GM23338 (cell line): ENCODE results near the gene LRP1-AS.

Experiments used
- CREB1 ChIP-seq: fragments of 250-450 bp; sonication (Bioruptor Pico); IDR thresholded peaks from 2 replicates; pipeline ENCODE4 v1.5.0; 2020; ENCODE audit warnings: low read depth, mild to moderate bottlenecking, moderate library complexity
- EZH2 ChIP-seq: fragments of 200-600 bp; sonication (generic); IDR thresholded peaks from one replicate; pipeline ENCODE4 v1.8.0; 2017; ENCODE audit warnings: antibody characterized with exemption, mild to moderate bottlenecking, low read depth; ENCODE audit not compliant: unreplicated experiment
- EZH2phosphoT487 ChIP-seq: fragments of 200-600 bp; sonication (generic); IDR thresholded peaks from one replicate; pipeline ENCODE4 v1.8.1; 2018; ENCODE audit warnings: antibody characterized with exemption; ENCODE audit not compliant: unreplicated experiment
- JUNB ChIP-seq: IDR thresholded peaks from one replicate; pipeline ENCODE4 v1.6.1; 2016; ENCODE audit warnings: antibody characterized with exemption; ENCODE audit not compliant: unreplicated experiment
- NANOG ChIP-seq: IDR thresholded peaks from 2 replicates; pipeline ENCODE4 v1.6.1; 2016; ENCODE audit warnings: antibody characterized with exemption, borderline replicate concordance
- POLR2AphosphoS5 ChIP-seq: IDR thresholded peaks from 2 replicates; pipeline ENCODE4 v1.6.1; 2016; ENCODE audit warnings: antibody characterized with exemption, low read depth
- ZNF114 ChIP-seq: fragments of 250-450 bp; sonication (Bioruptor Pico); IDR thresholded peaks from 2 replicates; pipeline ENCODE4 v1.5.0; 2020; ENCODE audit warnings: mild to moderate bottlenecking, moderate library complexity
- ZNF331 ChIP-seq: fragments of 250-450 bp; sonication (Bioruptor Pico); IDR thresholded peaks from 2 replicates; pipeline ENCODE4 v1.5.0; 2020; ENCODE audit warnings: low read depth, mild to moderate bottlenecking, moderate library complexity
- TF ChIP-seq, protein P1 (sequence below): IDR thresholded peaks from one replicate; pipeline ENCODE4 v1.6.1; 2018; ENCODE audit warnings: antibody characterized with exemption; ENCODE audit not compliant: unreplicated experiment
- TF ChIP-seq, protein P2 (sequence below), 2 experiments: fragments of 200-600 bp in 1 of 2; sonication (generic) in 1 of 2; conservative IDR thresholded peaks; 2 replicates each; pipeline versions ENCODE4 v1.5.1 to v1.6.1; 2016 to 2017; ENCODE audit warnings: antibody characterized with exemption in 2 of 2, low read depth in 2 of 2, mild to moderate bottlenecking in 2 of 2, moderate library complexity in 1 of 2
- TF ChIP-seq, protein P3 (sequence below): fragments of 250-450 bp; sonication (Bioruptor Pico); IDR thresholded peaks from 2 replicates; pipeline ENCODE4 v1.5.0; 2020; ENCODE audit warnings: mild to moderate bottlenecking, moderate library complexity
- TF ChIP-seq, protein P4 (sequence below): IDR thresholded peaks from 2 replicates; pipeline ENCODE4 v1.6.1; 2016; ENCODE audit warnings: antibody characterized with exemption

DNA sequence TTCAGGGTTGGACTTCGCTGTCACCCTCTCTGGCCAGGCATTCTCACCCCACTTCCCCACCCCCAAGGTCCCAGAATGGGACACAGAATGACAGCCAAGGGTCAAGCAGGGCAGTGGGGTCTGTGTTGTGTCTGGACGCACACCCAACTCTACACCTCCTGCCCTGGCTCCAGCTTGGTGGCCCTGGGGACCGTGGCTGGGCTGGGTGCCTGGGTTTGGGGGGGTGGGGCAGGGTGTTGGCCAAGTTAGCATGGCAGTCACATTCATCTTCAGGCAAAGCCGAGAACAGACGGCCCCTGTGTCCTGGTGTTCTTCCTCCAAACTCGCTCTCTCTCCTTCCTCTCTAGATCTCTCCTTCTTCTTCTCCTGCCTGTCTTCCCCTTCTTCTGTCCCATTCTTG is 13.5 kb downstream of the LRP1-AS start:
- TF ChIP-seq EZH2 (no peak), CREB1 (no peak), POLR2AphosphoS5 (no peak), EZH2phosphoT487 (no peak), ZNF331 (no peak), JUNB (no peak), NANOG (no peak), ZNF114 (CRISPR knock-in tag) (no peak)
- TF ChIP-seq, protein P1, sequence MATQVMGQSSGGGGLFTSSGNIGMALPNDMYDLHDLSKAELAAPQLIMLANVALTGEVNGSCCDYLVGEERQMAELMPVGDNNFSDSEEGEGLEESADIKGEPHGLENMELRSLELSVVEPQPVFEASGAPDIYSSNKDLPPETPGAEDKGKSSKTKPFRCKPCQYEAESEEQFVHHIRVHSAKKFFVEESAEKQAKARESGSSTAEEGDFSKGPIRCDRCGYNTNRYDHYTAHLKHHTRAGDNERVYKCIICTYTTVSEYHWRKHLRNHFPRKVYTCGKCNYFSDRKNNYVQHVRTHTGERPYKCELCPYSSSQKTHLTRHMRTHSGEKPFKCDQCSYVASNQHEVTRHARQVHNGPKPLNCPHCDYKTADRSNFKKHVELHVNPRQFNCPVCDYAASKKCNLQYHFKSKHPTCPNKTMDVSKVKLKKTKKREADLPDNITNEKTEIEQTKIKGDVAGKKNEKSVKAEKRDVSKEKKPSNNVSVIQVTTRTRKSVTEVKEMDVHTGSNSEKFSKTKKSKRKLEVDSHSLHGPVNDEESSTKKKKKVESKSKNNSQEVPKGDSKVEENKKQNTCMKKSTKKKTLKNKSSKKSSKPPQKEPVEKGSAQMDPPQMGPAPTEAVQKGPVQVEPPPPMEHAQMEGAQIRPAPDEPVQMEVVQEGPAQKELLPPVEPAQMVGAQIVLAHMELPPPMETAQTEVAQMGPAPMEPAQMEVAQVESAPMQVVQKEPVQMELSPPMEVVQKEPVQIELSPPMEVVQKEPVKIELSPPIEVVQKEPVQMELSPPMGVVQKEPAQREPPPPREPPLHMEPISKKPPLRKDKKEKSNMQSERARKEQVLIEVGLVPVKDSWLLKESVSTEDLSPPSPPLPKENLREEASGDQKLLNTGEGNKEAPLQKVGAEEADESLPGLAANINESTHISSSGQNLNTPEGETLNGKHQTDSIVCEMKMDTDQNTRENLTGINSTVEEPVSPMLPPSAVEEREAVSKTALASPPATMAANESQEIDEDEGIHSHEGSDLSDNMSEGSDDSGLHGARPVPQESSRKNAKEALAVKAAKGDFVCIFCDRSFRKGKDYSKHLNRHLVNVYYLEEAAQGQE = no peak
- TF ChIP-seq, protein P2, sequence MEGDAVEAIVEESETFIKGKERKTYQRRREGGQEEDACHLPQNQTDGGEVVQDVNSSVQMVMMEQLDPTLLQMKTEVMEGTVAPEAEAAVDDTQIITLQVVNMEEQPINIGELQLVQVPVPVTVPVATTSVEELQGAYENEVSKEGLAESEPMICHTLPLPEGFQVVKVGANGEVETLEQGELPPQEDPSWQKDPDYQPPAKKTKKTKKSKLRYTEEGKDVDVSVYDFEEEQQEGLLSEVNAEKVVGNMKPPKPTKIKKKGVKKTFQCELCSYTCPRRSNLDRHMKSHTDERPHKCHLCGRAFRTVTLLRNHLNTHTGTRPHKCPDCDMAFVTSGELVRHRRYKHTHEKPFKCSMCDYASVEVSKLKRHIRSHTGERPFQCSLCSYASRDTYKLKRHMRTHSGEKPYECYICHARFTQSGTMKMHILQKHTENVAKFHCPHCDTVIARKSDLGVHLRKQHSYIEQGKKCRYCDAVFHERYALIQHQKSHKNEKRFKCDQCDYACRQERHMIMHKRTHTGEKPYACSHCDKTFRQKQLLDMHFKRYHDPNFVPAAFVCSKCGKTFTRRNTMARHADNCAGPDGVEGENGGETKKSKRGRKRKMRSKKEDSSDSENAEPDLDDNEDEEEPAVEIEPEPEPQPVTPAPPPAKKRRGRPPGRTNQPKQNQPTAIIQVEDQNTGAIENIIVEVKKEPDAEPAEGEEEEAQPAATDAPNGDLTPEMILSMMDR (conservative IDR thresholded peaks at IDR 0.05; ENCODE audit: low read depth in 2 of 2) = no peak
- TF ChIP-seq, protein P3, sequence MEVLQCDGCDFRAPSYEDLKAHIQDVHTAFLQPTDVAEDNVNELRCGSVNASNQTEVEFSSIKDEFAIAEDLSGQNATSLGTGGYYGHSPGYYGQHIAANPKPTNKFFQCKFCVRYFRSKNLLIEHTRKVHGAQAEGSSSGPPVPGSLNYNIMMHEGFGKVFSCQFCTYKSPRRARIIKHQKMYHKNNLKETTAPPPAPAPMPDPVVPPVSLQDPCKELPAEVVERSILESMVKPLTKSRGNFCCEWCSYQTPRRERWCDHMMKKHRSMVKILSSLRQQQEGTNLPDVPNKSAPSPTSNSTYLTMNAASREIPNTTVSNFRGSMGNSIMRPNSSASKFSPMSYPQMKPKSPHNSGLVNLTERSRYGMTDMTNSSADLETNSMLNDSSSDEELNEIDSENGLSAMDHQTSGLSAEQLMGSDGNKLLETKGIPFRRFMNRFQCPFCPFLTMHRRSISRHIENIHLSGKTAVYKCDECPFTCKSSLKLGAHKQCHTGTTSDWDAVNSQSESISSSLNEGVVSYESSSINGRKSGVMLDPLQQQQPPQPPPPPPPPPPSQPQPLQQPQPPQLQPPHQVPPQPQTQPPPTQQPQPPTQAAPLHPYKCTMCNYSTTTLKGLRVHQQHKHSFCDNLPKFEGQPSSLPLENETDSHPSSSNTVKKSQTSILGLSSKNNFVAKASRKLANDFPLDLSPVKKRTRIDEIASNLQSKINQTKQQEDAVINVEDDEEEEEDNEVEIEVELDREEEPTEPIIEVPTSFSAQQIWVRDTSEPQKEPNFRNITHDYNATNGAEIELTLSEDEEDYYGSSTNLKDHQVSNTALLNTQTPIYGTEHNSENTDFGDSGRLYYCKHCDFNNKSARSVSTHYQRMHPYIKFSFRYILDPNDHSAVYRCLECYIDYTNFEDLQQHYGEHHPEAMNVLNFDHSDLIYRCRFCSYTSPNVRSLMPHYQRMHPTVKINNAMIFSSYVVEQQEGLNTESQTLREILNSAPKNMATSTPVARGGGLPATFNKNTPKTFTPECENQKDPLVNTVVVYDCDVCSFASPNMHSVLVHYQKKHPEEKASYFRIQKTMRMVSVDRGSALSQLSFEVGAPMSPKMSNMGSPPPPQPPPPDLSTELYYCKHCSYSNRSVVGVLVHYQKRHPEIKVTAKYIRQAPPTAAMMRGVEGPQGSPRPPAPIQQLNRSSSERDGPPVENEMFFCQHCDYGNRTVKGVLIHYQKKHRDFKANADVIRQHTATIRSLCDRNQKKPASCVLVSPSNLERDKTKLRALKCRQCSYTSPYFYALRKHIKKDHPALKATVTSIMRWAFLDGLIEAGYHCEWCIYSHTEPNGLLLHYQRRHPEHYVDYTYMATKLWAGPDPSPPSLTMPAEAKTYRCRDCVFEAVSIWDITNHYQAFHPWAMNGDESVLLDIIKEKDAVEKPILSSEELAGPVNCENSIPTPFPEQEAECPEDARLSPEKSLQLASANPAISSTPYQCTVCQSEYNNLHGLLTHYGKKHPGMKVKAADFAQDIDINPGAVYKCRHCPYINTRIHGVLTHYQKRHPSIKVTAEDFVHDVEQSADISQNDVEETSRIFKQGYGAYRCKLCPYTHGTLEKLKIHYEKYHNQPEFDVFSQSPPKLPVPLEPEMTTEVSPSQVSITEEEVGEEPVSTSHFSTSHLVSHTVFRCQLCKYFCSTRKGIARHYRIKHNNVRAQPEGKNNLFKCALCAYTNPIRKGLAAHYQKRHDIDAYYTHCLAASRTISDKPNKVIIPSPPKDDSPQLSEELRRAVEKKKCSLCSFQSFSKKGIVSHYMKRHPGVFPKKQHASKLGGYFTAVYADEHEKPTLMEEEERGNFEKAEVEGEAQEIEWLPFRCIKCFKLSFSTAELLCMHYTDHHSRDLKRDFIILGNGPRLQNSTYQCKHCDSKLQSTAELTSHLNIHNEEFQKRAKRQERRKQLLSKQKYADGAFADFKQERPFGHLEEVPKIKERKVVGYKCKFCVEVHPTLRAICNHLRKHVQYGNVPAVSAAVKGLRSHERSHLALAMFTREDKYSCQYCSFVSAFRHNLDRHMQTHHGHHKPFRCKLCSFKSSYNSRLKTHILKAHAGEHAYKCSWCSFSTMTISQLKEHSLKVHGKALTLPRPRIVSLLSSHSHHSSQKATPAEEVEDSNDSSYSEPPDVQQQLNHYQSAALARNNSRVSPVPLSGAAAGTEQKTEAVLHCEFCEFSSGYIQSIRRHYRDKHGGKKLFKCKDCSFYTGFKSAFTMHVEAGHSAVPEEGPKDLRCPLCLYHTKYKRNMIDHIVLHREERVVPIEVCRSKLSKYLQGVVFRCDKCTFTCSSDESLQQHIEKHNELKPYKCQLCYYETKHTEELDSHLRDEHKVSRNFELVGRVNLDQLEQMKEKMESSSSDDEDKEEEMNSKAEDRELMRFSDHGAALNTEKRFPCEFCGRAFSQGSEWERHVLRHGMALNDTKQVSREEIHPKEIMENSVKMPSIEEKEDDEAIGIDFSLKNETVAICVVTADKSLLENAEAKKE (CRISPR knock-in tag) = no peak
- TF ChIP-seq, protein P4, sequence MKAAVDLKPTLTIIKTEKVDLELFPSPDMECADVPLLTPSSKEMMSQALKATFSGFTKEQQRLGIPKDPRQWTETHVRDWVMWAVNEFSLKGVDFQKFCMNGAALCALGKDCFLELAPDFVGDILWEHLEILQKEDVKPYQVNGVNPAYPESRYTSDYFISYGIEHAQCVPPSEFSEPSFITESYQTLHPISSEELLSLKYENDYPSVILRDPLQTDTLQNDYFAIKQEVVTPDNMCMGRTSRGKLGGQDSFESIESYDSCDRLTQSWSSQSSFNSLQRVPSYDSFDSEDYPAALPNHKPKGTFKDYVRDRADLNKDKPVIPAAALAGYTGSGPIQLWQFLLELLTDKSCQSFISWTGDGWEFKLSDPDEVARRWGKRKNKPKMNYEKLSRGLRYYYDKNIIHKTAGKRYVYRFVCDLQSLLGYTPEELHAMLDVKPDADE = no peak
